Tibial artery (tissue), 4 donors: ENCODE measurements around the gene PDZD4.

Source experiments
- DNase-seq, 2 donors: peaks; one replicate each; pipeline ENCODE4 v3.0.0-alpha.2; 2019
- H3K27ac ChIP-seq, 2 donors: fragments of 200-600 bp; sonication (generic) in 1 of 2; 1 replicate in 1 of 2; 2 replicates in 1 of 2; pipeline ENCODE4 v1.5.1; 2018 to 2019; ENCODE audit warnings: mild to moderate bottlenecking in 1 of 2
- H3K27me3 ChIP-seq, 2 donors: fragments of 200-600 bp; sonication (generic) in 1 of 2; one replicate each; pipeline versions ENCODE4 v1.5.1 to v1.6.0; 2016 to 2019
- H3K36me3 ChIP-seq, 3 donors: fragments of 200-600 bp; sonication (generic) in 2 of 3; one replicate each; pipeline ENCODE4 v1.5.1; 2016 to 2019; ENCODE audit warnings: mild to moderate bottlenecking in 2 of 3
- H3K4me1 ChIP-seq, 4 donors: fragments of 200-600 bp; sonication (generic) in 2 of 4; 1 replicate in 3 of 4; 2 replicates in 1 of 4; pipeline ENCODE4 v1.5.1; 2016 to 2019
- H3K4me3 ChIP-seq, 2 donors: fragments of 200-600 bp; sonication (generic) in 1 of 2; 1 replicate in 1 of 2; 2 replicates in 1 of 2; pipeline ENCODE4 v1.5.1; 2018 to 2019; ENCODE audit warnings: mild to moderate bottlenecking in 2 of 2
- H3K9me3 ChIP-seq, 3 donors: fragments of 200-600 bp; sonication (generic) in 1 of 3; one replicate each; pipeline ENCODE4 v1.5.1; 2016 to 2019
- intact Hi-C: fragments of 100-400 bp; cut with DNase I; formaldehyde crosslinking; loops from one replicate; pipeline ENCODE4 v1.15.0; 2023; ENCODE audit warnings: low total_unique reads
- TF ChIP-seq, protein P1 (sequence below), 2 experiments: fragments of 200-600 bp in 1 of 2; fragments of 450-650 bp in 1 of 2; IDR thresholded peaks; one replicate each; pipeline ENCODE4 v1.5.1; 2017 to 2019; ENCODE audit warnings: antibody characterized with exemption in 2 of 2, mild to moderate bottlenecking in 1 of 2, moderate library complexity in 1 of 2

PDZD4 gene

GRCh38 chrX:153777261-153778090 is 52.9 kb downstream of the PDZD4 start:
- no peak overlapping the region for H3K27ac ChIP-seq
- intact Hi-C loops, result no loop called here
- DNase-seq, result no peak
- TF ChIP-seq, protein P1, sequence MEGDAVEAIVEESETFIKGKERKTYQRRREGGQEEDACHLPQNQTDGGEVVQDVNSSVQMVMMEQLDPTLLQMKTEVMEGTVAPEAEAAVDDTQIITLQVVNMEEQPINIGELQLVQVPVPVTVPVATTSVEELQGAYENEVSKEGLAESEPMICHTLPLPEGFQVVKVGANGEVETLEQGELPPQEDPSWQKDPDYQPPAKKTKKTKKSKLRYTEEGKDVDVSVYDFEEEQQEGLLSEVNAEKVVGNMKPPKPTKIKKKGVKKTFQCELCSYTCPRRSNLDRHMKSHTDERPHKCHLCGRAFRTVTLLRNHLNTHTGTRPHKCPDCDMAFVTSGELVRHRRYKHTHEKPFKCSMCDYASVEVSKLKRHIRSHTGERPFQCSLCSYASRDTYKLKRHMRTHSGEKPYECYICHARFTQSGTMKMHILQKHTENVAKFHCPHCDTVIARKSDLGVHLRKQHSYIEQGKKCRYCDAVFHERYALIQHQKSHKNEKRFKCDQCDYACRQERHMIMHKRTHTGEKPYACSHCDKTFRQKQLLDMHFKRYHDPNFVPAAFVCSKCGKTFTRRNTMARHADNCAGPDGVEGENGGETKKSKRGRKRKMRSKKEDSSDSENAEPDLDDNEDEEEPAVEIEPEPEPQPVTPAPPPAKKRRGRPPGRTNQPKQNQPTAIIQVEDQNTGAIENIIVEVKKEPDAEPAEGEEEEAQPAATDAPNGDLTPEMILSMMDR (IDR thresholded peaks at IDR 0.05), result no peak
- H3K27me3 ChIP-seq, result no peaks in the 10 kb centered on the region
- peaks cover 0 to 24% (median 14%) of the 10 kb centered on the region in 4 donors for H3K4me1 ChIP-seq
- no peak overlapping the region for H3K4me3 ChIP-seq
- H3K9me3 ChIP-seq, result no peaks in the 10 kb centered on the region
- peaks cover 0 to 34% (median 0%) of the 10 kb centered on the region in 3 donors for H3K36me3 ChIP-seq

GRCh38 chrX:153776611-153777045 is 53.7 kb downstream of the PDZD4 start:
- H3K27ac ChIP-seq, result no peak overlapping the region
- H3K9me3 ChIP-seq, result no peaks in the 10 kb centered on the region
- TF ChIP-seq, protein P1 (IDR thresholded peaks at IDR 0.05), result no peak
- H3K4me3 ChIP-seq, result no peak overlapping the region
- intact Hi-C loops, result no loop called here
- H3K4me1 ChIP-seq, result peaks cover 0 to 17% (median 12%) of the 10 kb centered on the region in 4 donors
- DNase-seq, result no peak
- H3K36me3 ChIP-seq, result peaks cover 0 to 37% (median 0%) of the 10 kb centered on the region in 3 donors
- H3K27me3 ChIP-seq, result no peaks in the 10 kb centered on the region

GRCh38 chrX:153776120-153776599 is 54.2 kb downstream of the PDZD4 start:
- no peak overlapping the region for H3K4me3 ChIP-seq
- no peaks in the 10 kb centered on the region for H3K9me3 ChIP-seq
- intact Hi-C loops, result no loop called here
- TF ChIP-seq, protein P1 (IDR thresholded peaks at IDR 0.05), result no peak
- H3K36me3 ChIP-seq, result peaks cover 0 to 42% (median 0%) of the 10 kb centered on the region in 3 donors
- no peaks in the 10 kb centered on the region for H3K27me3 ChIP-seq
- no peak overlapping the region for H3K27ac ChIP-seq
- no peak for DNase-seq
- peaks cover 0 to 12% (median 10%) of the 10 kb centered on the region in 4 donors for H3K4me1 ChIP-seq

GRCh38 chrX:153775293-153776119 is 54.8 kb downstream of the PDZD4 start:
- no peak for DNase-seq
- H3K27ac ChIP-seq, result no peak overlapping the region
- intact Hi-C loops, result no loop called here

More at GRCh38 chrX:153775293-153776119, 54.8 kb downstream of the PDZD4 start:
- H3K4me1 ChIP-seq, result peaks cover 0 to 5% (median 4%) of the 10 kb centered on the region in 4 donors
- TF ChIP-seq, protein P1 (IDR thresholded peaks at IDR 0.05), result no peak
- H3K4me3 ChIP-seq, result no peak overlapping the region
- no peaks in the 10 kb centered on the region for H3K9me3 ChIP-seq
- H3K36me3 ChIP-seq, result peaks cover 0 to 49% (median 0%) of the 10 kb centered on the region in 3 donors
- H3K27me3 ChIP-seq, result no peaks in the 10 kb centered on the region
